ENCODE data around the gene METRNL.
"Not testable (repeated sequence)": the region's sequence is repeated elsewhere in the genome, so short reads cannot be mapped to it uniquely, and the experiment has no call there.

The METRNL gene

DNA sequence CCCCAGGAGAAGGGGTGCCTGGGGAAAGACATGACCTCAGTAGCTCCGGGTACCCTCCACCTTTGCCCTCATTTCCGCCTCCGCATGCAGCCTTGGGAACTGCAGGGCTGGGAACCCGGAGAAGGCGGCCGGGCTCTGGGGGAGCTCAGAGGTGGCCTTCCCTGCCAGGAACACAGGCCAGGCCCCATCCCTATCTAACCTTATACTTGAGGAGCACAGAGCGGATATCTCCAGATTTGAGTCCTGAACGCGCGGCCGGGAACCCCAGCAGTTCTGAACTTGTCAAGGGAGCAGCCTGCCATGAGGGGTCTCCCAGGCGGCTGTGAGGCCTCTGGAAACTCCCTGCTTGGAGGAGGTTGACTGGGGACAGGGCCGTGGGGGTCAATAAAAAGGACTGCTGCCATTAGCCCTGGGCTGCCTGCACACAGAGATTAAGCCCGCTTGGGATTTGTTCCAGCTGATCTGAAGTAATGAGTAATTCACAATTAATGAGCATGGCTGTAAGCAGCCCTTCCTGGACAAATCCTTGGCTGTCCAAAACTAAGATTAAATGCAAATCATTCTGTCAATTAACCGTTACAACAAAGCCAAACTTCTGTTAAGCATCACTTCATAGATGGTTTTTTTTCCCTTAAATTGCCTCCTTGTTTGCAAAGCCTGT lies 26.3 kb upstream of the METRNL start:
- DNase-seq: no peak

DNA sequence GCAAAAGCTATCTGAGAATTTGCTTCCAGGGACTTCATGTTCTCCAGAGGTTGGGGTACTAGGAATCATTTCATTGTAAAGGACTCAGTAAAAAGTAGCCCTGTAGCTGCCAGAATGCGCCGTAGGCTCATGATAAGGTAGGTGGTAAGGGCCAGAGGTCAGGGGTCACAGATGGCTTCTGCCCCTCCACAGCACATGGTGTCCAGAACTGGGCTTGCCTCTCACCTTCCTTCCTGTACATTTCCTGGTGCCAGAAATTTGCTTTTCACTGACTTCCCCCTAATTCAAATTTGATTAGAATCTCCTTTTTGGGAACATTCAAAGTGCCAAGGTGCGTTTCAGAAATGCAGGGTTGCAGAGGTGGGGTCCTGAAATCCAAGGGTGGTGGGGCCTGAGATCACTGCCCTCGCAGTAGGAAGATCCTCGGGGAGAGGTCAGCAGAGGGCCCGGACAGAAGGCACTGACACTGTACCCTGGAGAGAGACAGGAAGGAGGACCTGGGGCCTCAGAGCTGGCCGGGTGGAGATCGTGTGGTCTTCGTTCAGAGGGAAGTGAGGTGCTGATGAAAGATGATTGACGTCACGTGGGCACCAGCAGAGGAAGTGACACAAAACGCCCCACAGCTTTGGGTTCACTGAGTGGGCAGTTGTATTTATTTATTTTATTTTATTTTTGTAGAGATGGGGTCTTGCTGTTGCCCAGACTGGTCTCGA lies 25.5 kb upstream of the METRNL start:
- peak; percentile 46 for DNase-seq

DNA sequence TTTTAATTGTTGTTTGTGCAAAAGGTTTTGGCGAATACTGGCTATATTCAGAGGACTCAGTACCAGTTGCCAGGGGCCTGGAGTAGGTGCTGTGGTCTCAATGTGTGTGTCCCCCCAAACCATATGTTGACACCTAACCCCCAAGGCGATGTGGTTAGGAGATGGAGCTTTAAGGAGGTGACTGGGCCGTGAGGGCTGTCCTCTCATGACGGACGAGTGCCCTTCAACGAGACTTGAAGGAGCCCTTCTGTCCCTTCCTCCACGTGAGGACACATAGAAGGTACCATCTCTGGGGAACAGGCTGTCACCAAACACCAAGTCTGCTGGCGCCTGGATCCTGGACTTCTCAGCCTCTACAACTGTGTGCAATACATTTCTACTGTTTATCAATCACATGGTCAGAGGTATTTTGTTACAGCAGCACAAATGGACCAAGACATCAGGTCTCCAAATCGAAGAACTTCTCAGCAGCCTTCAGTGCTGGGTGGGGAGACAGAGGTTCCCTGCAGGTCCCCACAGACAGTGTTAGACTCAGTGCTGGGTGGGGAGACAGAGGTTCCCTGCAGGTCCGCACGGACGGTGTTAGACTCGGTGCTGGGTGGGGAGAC lies 24.8 kb upstream of the METRNL start:
- no peak for DNase-seq

DNA sequence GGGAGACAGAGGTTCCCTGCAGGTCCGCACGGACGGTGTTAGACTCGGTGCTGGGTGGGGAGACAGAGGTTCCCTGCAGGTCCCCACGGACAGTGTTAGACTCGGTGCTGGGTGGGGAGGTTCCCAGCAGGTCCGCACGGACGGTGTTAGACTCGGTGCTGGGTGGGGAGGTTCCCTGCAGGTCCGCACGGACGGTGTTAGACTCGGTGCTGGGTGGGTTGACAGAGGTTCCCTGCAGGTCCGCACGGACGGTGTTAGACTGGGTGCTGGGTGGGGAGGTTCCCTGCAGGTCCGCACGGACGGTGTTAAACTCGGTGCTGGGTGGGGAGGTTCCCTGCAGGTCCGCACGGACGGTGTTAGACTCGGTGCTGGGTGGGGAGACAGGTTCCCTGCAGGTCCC lies 24.2 kb upstream of the METRNL start:
- not testable (repeated sequence) for DNase-seq

DNA sequence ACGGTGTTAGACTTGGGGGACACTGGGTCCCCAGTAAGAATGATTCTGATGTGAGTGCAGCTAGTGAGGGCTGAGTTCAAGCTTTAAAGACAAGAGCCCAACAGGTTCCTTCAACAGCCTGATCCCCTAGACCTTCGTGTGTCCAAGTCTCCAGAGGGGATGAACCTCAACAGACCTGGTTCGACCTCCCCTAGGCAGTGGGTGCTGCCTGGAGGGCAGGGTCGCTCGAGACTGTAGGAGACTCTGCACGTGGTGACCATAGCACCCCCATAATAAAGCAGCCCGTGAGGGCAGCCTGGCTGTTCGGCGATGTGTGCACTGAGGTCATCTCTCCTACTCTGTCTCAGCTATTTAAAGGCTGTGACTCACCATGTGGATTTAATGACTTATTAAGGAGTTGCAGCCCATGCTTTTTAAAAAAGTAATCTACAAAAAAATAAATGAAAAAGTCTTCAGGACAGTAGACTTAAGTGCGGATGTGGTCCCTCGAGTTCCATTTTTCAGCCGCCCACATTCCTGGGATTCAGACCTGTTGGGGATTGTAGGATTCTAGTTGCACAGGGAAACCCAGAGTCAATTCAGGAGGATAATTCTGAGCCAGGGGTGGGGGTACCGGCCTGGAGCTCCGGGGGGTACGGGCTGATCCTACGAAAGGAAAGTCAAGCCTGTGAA lies 23.4 kb upstream of the METRNL start:
- DNase-seq: no peak

DNA sequence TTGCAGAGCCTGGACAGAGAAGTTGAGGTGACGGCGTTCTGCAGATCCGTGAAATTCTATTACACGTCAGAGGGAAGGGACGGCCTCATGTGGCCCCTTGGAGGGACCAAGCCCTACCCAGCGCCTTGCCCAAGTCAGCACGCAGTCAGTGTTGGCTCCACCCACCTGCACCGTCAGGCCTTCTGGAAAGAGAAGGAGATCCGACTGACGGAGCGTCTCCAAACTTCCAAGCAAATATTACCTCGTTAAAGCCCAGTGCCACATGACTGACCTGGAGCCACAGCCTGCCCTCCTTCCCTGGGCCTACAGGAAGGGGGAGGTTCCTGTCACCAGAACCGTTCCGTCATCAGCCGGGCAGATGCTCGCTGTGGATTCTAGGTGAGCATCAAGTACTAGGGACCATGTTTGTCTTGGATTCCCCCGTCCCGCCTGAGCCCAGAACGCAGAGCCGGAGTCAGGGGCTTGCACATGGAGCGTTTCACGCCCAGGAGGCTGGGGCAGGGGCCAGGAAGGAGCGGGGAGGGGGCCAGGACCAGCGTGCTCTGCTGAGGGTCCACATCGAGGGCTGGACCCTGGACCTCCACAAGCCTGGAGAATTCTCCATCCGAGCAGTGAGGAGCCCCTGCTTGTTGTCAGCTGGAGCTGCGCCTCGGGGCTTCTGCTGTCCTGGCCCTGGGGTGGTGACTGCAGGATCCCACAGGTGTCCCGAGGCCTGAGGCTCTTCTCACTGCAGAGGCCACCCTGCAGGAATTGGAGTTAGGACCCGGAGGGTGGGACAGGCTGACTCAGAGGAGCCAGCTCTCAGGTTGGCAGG lies 22.6 kb upstream of the METRNL start:
- no peak for DNase-seq

DNA sequence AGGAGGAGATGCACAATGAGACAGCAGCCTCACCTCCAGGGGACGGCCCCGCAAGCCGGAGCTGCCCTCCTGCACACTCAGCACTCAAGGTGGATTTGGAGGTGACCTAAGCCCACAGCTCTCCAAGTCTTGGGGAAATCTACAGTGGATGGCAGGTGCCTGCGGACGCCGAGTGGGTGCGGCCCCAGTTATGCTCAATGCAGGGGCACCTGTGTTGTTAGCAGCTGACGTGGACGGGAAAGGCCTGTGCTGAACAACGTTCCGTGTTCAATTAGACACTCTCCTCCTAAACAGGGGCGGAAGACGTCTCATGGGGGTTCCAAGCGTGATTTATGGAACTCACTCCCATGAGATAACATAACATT lies 22.0 kb upstream of the METRNL start:
- no peak for DNase-seq

DNA sequence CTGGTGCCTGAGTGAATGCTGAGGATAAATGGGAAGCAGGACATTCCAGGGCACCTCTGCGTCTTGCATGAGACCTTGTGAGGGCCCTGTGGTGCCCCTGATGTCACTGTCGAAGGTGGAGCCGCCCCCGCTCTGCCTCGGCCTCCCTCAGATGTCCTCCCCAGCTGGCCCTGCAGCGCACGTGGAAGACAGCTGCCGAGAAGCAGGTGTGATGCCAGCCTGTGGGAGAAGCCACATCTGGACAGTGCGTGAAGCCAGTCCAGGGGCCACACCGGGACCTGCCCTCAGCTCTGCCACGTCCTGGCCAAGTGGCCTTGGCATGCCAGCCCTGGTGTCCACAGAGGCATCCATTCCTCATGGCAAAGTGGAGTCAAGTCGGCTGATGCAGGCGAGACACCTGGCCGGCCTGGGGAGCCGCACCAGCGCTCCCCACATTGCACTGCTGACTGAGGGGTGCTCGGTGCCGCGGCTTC lies 21.6 kb upstream of the METRNL start:
- no peak for DNase-seq

DNA sequence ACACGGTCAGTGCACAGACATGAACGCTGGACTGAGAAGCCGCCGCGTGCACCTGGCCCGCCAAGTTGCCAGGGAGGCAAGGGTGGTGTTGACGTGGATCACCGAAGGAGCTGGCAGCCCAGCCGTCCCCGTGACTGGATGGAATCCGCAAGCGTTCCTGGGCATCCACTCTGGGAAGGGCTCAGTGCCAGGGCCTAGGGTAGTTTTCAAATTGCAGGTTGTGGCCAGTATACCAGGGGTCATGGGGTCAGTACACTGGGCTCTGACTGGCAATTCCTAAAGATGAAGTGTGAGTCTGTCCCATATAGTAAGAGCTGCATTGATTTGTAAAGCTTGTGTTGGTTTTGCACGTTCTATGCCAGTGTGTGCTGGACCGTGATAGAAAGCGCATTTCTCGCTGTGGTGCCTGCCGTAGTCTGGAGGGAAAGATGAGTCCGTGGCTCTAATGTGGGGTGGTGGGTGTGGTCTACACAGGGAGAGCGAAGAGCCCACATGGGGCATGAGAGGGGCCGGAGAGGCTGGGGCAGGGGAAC lies 21.1 kb upstream of the METRNL start:
- DNase-seq: no peak

DNA sequence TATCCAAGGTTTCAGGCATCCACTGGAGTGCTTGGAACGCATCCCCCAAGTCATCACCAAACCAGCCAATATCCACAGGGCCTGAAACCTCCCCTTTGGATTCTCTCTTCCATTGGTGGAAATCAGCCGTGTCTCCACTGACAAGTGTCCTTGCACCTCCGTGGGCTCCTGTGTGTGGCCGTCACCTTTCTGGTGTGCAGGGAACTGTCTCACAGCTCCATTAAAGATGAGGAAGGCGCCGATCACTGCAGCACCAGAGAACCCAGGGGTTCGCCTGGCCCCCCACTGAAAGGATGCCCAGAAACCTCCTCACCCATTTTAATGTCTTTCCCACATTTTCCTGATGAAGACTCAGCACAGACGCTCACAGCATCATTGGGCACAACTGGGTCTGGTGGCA lies 17.8 kb upstream of the METRNL start:
- DNase-seq: no peak

DNA sequence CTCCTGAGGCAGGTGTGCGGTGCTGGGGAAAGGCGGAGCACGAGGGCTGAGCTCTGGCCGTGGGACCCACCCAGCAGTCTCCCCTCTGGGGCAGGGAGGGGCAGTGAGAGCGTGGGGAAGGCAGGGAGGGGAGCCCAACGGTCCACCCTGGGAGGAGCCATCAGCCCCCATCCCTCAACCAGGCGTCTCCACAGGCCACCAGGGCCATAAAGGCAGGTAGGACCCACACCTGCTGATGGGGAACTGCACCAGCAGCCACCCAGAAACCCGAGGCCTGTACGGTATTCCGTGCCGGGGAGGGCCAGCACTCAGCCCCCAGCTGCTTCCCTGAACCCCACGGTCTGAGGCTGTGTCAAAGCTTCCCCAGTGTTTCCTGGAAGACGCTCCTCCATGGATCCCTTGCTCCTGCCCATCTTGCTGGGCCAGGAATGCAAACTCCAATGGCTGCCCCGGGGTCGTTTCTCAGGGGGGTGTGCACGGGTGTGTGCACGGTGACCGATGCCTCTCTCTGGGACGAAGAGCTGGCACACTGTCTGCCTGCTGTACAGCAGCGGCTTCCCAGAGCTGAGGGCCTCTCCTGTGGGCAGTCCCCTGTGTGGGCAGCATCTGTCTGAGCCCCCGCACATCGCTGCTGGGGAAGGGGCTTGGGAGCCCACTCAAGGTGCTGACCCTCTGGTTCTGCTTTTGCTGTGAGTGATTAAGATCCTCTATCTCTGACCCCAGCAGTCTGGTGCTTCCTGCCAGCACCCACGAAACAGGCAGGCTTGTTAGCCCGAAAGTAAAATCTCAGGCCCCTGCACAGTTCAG lies 17.2 kb upstream of the METRNL start:
- DNase-seq: no peak

DNA sequence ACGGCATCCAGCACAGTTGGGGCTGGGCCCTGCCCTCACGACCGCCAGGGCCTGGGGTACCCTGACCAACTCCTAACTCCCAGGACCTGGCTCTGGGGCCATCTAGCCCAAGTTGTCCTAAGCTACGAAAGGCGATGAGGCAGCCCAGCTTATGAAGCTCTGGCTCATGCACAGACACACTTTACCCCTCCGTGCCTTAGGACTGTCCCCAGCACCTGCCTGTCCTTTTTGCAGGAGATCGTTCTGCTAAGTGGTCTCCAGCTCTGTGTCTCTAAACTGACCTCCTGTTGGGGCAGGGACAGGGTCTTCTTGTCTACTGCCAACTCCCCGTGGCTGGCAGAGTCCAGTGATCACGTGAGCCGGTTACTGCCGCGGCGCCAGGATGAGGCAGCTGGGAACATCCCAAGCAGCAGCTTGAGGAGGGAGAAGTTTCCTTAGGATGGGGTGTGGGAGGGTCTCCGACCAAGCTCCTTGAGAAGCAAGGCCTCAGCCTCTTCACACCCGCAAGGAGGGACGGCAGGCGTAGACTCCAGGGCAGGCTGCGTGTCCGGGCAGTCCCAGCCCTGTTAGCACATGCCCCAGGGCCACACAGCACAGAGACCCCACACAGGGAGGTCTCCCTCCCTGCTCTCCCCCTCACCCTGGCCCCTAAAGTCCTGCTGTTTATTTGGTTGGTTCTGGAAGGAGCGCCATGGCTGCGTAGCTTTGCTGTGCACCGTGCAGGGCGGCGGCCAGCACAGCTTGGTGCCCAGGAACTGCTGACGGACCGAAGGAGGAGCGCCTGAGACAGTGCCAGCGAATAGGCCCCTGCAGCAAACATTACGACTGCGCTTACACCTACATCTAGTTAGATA lies 16.4 kb upstream of the METRNL start:
- DNase-seq: no peak

DNA sequence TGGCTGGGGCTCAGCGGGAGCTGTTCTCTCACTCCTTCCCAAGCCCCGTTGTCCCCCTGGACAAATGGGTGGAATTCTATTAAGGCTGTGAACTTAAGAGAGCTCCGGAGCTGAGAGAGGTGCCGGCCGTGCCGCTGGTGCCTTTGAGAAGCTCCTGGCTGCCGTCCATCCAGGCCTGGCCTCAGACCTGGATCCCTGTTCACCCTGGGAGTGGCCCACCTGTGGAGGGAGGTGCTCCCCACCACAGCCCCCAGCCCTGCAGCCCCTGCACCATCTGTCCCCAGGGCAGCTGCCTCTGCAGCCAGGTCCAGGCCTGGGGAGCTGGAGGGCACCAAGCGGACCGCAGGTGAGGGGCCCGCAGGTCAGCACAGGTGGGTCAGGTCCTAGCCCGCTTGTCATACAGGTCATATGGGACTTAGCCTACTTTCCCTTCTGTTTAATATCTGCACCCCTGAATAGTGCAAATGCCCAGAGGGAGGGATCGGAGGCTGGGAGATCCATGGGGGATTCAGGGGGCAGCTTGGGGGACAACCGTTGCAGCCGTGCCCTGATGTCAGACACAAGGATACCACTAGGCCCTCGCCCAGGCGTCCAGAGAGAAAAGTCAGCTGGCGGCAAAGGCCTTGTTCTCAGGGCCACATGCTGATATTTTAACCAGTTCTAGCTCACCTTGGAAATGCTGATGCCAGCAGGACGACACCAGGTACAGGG lies 15.2 kb upstream of the METRNL start:
- no peak for DNase-seq

DNA sequence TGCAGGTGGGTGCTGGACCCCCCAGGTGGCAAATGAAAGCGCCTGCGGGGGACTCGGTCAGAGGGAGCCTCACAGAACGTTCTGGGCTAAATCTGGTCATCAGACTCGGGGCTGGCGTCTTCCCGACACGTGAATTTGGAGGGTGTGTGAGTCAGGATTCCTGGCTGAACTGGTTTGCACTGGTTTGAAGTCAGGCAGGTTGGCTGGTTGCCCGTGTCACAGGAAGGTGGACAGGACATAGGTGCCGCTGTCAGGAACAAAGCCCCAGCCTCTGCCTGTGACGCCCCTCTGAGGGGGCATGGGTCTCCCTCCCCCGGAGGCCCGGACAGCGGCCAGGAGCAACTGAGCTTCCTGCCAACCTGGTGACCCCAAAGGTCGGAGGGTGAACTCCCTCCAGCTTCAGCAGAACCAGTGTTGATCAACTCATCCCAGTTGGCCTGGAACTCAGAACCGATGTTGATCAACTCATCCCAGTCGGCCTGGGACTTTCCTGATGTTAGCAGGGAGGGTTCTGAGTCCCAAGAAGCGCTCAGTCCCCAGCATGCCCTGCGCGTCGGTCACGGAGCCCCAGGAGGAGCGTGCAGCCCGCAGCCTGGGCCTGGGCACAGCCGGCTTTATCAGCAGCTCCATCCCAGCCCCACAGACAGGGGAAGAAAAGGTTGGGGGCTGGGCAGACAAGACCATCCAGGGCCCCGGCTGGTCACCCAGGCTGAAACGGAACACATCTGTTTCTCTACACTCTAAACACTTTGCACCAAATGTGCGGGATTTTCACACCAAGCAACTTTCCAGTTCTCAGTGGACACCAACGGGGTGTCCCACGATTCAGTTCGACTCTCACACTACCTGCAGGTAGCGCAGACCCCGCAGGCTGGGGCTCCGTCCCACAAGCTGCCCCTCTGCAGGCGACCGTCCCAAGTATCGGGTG lies 14.4 kb upstream of the METRNL start:
- no peak for DNase-seq

DNA sequence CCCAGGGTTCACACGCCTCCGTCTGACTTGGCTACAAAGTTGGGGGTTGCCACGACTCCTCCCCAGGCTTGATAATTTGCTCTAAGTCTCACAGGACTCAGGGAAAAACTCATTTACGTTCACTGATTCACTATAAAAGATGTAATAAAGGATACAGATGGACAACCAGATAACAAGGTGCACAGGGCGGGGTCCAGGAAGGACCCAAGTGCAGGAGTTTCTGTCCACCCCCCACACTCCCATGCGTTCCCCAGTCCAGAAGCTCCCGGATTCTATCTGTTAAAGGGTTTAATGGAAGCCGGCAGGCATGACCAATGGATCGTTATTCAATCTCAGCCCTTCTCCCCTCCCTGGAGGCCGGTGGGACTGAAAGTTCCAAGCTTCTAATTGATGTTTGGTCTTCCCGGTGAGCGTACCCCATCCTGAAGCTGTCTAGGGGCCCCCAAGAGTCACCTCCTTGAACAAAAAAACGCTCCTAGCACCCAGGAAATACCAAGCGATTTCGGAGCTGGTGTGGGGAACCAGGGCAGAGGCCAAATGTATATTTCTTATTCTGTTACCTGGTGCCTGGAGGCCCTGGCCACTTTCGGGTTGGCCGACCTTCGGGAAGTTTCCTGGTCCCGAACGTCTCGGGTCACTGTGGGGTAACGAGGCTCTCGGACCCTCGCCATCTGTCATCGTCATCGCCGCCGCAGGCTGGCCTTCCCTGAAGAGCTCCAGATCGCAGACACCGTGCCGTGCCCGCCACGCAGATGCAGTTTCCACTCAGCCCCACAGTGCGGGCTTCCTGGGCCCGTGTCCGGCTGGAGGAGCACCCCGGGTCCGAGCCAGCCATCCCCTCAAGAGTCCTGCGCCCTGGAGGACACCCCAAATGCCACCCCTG lies 13.5 kb upstream of the METRNL start:
- DNase-seq: no peak

DNA sequence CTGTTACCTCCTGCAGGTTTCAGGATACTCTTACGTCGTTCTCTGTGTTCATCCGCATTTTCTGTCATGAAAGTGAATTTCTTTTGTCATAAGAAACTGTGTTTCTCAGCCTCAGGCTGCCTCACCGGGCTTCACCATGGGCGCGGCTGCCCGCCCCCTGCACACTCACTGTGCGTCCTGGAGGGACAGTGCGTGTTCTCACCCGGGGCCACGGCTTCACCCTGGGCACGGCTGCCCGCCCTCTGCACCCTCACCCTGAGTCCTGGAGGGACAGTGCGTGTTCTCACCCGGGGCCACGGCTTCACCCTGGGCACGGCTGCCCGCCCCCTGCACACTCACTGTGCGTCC lies 12.9 kb upstream of the METRNL start:
- not testable (repeated sequence) for DNase-seq

DNA sequence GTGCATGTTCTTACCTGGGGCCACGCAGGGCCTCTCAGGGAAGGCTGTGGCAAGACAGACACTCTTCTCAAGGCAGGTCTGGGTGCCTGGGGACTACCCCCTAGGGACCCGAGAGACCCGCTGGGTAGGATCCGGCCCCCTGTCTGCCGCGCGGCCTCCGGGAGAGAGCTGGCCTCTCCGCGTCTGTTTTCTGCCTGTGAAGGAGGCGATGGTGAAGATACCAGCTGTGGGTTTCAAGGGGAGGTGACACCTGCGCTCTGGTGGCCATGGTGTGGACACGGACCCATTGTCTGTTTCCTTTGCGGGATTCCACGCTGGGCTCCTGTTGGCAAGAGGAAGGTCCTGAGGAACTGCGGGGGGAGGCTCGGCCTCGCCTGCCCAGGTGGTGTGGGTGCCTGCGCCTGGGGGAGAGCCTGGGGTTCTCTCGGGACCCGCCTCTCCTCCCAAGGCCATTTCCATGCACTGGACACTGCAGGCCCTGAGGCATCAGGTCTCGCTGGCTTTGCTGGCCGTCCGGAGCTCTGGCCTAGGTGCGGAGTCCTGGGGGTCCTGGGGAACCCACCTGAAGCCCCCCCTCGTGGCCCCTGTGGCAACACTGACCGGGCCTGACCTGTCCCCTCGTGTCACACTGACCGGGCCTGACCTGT lies 12.2 kb upstream of the METRNL start:
- DNase-seq: no peak

All from CD4-positive, alpha-beta T cell treated with Interleukin-10 for 1 hour (primary cell).